Stimulated activated CD4-positive, alpha-beta T cell treated with anti-CD3 and anti-CD28 coated beads, Interleukin-12 subunit alpha, Interleukin-12 subunit beta, amount 100 ng/mL, for 48 hours (primary cell): Measurements from ENCODE around the gene NRG4.
"Not testable (repeated sequence)": the region's sequence is repeated elsewhere in the genome, so short reads cannot be mapped to it uniquely, and the experiment has no call there.

Source experiments
- DNase-seq, 3 donors: peaks; one replicate each; pipeline ENCODE4 v3.0.0-alpha.2; 2020; ENCODE audit warnings: low read depth in 2 of 3, low spot score in 1 of 3

Gene NRG4

GRCh38 chr15:76011627-76012551, at the start of gene NRG4:
NRG4 (minus strand) TSS chr15:76012424; CDS start chr15:76011230, 1,194 bp downstream.
- DNase-seq, result no peak

- no peak for DNase-seq
Measured at GRCh38 chr15:76061700-76062099, 49.5 kb upstream of the NRG4 start.

- DNase-seq, result peak in 1 of 3 donors; percentile 31
Measured at GRCh38 chr15:76060118-76060989, 48.1 kb upstream of the NRG4 start.

GRCh38 chr15:76059320-76060117, 47.3 kb upstream of the NRG4 start, which contains the start of gene TMEM266:
TMEM266 (plus strand) TSS chr15:76059985; CDS start chr15:76134264, 74,279 bp downstream.
- DNase-seq, result peak in 1 of 3 donors; percentile 10

- DNase-seq, result no peak
Measured at GRCh38 chr15:76058714-76059319, 46.6 kb upstream of the NRG4 start.

GRCh38 chr15:76057332-76058000, 45.2 kb upstream of the NRG4 start:
- peak in 2 of 3 donors; percentile 21 to 70 for DNase-seq

GRCh38 chr15:76056931-76057330, 44.7 kb upstream of the NRG4 start:
- DNase-seq, result no peak

GRCh38 chr15:76054201-76054600, 42.0 kb upstream of the NRG4 start:
- not testable (repeated sequence) for DNase-seq

- no peak for DNase-seq
Measured at GRCh38 chr15:76038512-76038911, 26.3 kb upstream of the NRG4 start.

- no peak for DNase-seq
Measured at GRCh38 chr15:76035593-76035992, 23.4 kb upstream of the NRG4 start.

- no peak for DNase-seq
Measured at GRCh38 chr15:76034111-76034510, 21.9 kb upstream of the NRG4 start.

- DNase-seq, result no peak
Measured at GRCh38 chr15:76033438-76033837, 21.2 kb upstream of the NRG4 start.

- DNase-seq, result no peak
Measured at GRCh38 chr15:76032046-76032445, 19.8 kb upstream of the NRG4 start.

GRCh38 chr15:76024021-76024768, 12.0 kb upstream of the NRG4 start:
- DNase-seq, result no peak

GRCh38 chr15:76013470-76013869, 1.2 kb upstream of the NRG4 start:
- not testable (repeated sequence) for DNase-seq

- no peak for DNase-seq
Measured at GRCh38 chr15:76010613-76011012, 1.6 kb downstream of the NRG4 start.

GRCh38 chr15:76006136-76006778, 6.0 kb downstream of the NRG4 start:
- no peak for DNase-seq

GRCh38 chr15:76003364-76003763, 8.9 kb downstream of the NRG4 start:
- DNase-seq, result no peak

GRCh38 chr15:75995611-75996010, 16.6 kb downstream of the NRG4 start:
- no peak for DNase-seq
